H9 (cell line): ENCODE data around the gene TRIO. TPM values are rescaled to one million over a fixed set of nuclear protein-coding genes. Genes with fewer than 3 reads are reported as not detected.

Source experiments
- DNase-seq: peaks from one replicate; pipeline ENCODE4 v3.0.0-alpha.2; 2017
- H2AFZ ChIP-seq: one replicate; pipeline ENCODE4 v1.6.1; 2013; ENCODE audit warnings: mild to moderate bottlenecking, low read length, control low read depth, moderate library complexity
- H2AK5ac ChIP-seq: 2 replicates; pipeline ENCODE4 v1.6.1; 2013; ENCODE audit warnings: low read length, control low read depth, mixed read lengths; ENCODE audit not compliant: insufficient read length
- H2BK120ac ChIP-seq: one replicate; pipeline ENCODE4 v1.6.1; 2013; ENCODE audit warnings: low read depth, mild to moderate bottlenecking, low read length, control low read depth, inconsistent platforms; ENCODE audit not compliant: poor library complexity, severe bottlenecking
- H2BK12ac ChIP-seq: 2 replicates; pipeline ENCODE4 v1.6.1; 2013; ENCODE audit warnings: low read length, control low read depth, mixed read lengths, low read depth; ENCODE audit not compliant: insufficient read length
- H2BK15ac ChIP-seq: 2 replicates; pipeline ENCODE4 v1.6.1; 2013; ENCODE audit warnings: low read depth, low read length, control low read depth
- H2BK20ac ChIP-seq: one replicate; pipeline ENCODE4 v1.6.1; 2013; ENCODE audit warnings: low read depth, mild to moderate bottlenecking, low read length, control low read depth, inconsistent platforms; ENCODE audit not compliant: poor library complexity, severe bottlenecking
- H2BK5ac ChIP-seq: 2 replicates; pipeline ENCODE4 v1.6.1; 2013; ENCODE audit warnings: low read length, control low read depth, mixed read lengths; ENCODE audit not compliant: insufficient read length
- H3K14ac ChIP-seq: 2 replicates; pipeline ENCODE4 v1.6.1; 2013; ENCODE audit warnings: low read length, control low read depth; ENCODE audit not compliant: insufficient read depth
- H3K18ac ChIP-seq: 2 replicates; pipeline ENCODE4 v1.6.1; 2013; ENCODE audit warnings: low read depth, mild to moderate bottlenecking, mixed read lengths, low read length, control low read depth; ENCODE audit not compliant: insufficient read length
- H3K23ac ChIP-seq: 2 replicates; pipeline ENCODE4 v1.6.1; 2013; ENCODE audit warnings: low read length, control low read depth, mixed read lengths, low read depth; ENCODE audit not compliant: insufficient read length
- H3K23me2 ChIP-seq: 2 replicates; pipeline ENCODE4 v1.6.1; 2013; ENCODE audit warnings: low read depth, mild to moderate bottlenecking, mixed read lengths, low read length, control low read depth; ENCODE audit not compliant: insufficient read length, poor library complexity, severe bottlenecking
- H3K27ac ChIP-seq: 2 replicates; pipeline ENCODE4 v1.5.1; 2013; ENCODE audit warnings: low read length, control low read depth, mixed read lengths, low read depth; ENCODE audit not compliant: insufficient read length
- H3K27me3 ChIP-seq: 2 replicates; pipeline ENCODE4 v1.6.1; 2013; ENCODE audit warnings: low read length, control low read depth, inconsistent platforms; ENCODE audit not compliant: insufficient read depth
- H3K4ac ChIP-seq: 2 replicates; pipeline ENCODE4 v1.6.1; 2013; ENCODE audit warnings: low read depth, mild to moderate bottlenecking, control low read depth, inconsistent platforms, low read length, moderate library complexity
- H3K4me1 ChIP-seq: 2 replicates; pipeline ENCODE4 v1.6.1; 2013; ENCODE audit warnings: low read length, control low read depth, inconsistent platforms; ENCODE audit not compliant: insufficient read depth
- H3K4me2 ChIP-seq: 2 replicates; pipeline ENCODE4 v1.6.1; 2013; ENCODE audit warnings: low read length, control low read depth, mixed read lengths; ENCODE audit not compliant: insufficient read length, insufficient read depth
- H3K56ac ChIP-seq: 2 replicates; pipeline ENCODE4 v1.6.1; 2013; ENCODE audit warnings: low read depth, mild to moderate bottlenecking, mixed read lengths, low read length, control low read depth; ENCODE audit not compliant: insufficient read length
- H3K79me1 ChIP-seq: 2 replicates; pipeline ENCODE4 v1.6.1; 2013; ENCODE audit warnings: low read depth, mild to moderate bottlenecking, moderate library complexity, low read length, control low read depth, inconsistent platforms; ENCODE audit not compliant: insufficient read depth, poor library complexity, severe bottlenecking
- H3K79me2 ChIP-seq: 2 replicates; pipeline ENCODE4 v1.6.1; 2013; ENCODE audit warnings: low read length, control low read depth, inconsistent platforms; ENCODE audit not compliant: insufficient read depth
- H3K9ac ChIP-seq: 2 replicates; pipeline ENCODE4 v1.6.1; 2013; ENCODE audit warnings: low read length, control low read depth, mixed read lengths; ENCODE audit not compliant: insufficient read length; ENCODE audit errors: extremely low read depth
- H3K9me3 ChIP-seq: one replicate; pipeline ENCODE4 v1.6.1; 2013; ENCODE audit warnings: low read depth, low read length, inconsistent platforms; ENCODE audit not compliant: control insufficient read depth
- H3T11ph ChIP-seq: one replicate; pipeline ENCODE4 v1.6.1; 2013; ENCODE audit warnings: mild to moderate bottlenecking, low read length, control low read depth, inconsistent platforms
- H4K20me1 ChIP-seq: one replicate; pipeline ENCODE4 v1.6.1; 2013; ENCODE audit not compliant: control insufficient read depth, insufficient read length, insufficient read depth
- H4K5ac ChIP-seq: 2 replicates; pipeline ENCODE4 v1.6.1; 2013; ENCODE audit warnings: low read depth, mild to moderate bottlenecking, mixed read lengths, low read length, control low read depth; ENCODE audit not compliant: insufficient read length
- H4K8ac ChIP-seq: replicated peaks from 2 replicates; pipeline ENCODE4 v1.6.1; 2013; ENCODE audit warnings: low read length, control low read depth, mixed read lengths, low read depth; ENCODE audit not compliant: insufficient read length
- H4K91ac ChIP-seq: 2 replicates; pipeline ENCODE4 v1.6.1; 2013; ENCODE audit warnings: low read depth, mild to moderate bottlenecking, moderate library complexity, mixed read lengths, low read length, control low read depth; ENCODE audit not compliant: insufficient read length
- H3K27ac Mint-ChIP-seq, 3 experiments: 2 replicates in 2 of 3; 3 replicates in 1 of 3; pipeline ENCODE4 v1.8.0; 2020 to 2021; ENCODE audit warnings: mixed read lengths in 3 of 3, mild to moderate bottlenecking in 1 of 3, moderate library complexity in 1 of 3
- H3K27me3 Mint-ChIP-seq: 2 replicates; pipeline ENCODE4 v1.8.0; 2021; ENCODE audit warnings: low read depth, mild to moderate bottlenecking, moderate library complexity, mixed read lengths
- H3K36me3 Mint-ChIP-seq, 3 experiments: 2 replicates in 2 of 3; 3 replicates in 1 of 3; pipeline ENCODE4 v1.8.0; 2020 to 2021; ENCODE audit warnings: low read depth in 3 of 3, mixed read lengths in 3 of 3; ENCODE audit not compliant: insufficient read depth in 1 of 3
- H3K4me1 Mint-ChIP-seq, 2 experiments: 2 replicates each; pipeline ENCODE4 v1.8.0; 2020; ENCODE audit warnings: mixed read lengths in 2 of 2
- H3K4me3 Mint-ChIP-seq, 2 experiments: 2 replicates in 1 of 2; 3 replicates in 1 of 2; pipeline ENCODE4 v1.8.0; 2020 to 2021; ENCODE audit warnings: mild to moderate bottlenecking in 2 of 2, mixed read lengths in 2 of 2, moderate library complexity in 1 of 2
- H3K9me3 Mint-ChIP-seq, 2 experiments: 2 replicates in 1 of 2; 3 replicates in 1 of 2; pipeline ENCODE4 v1.8.0; 2020; ENCODE audit warnings: mild to moderate bottlenecking in 2 of 2, mixed read lengths in 2 of 2, moderate library complexity in 1 of 2
- WGBS: extraction: QIAGEN DNeasy Blood & Tissue Kit; methylation state at CpG from one replicate; pipeline ENCODE4 v1.1.7; 2013; ENCODE audit warnings: missing lambda C conversion rate, low lambda C conversion rate, mixed read lengths; ENCODE audit not compliant: insufficient read length; ENCODE audit errors: extremely low coverage; 5-methylcytosine and 5-hydroxymethylcytosine counted together
- total RNA-seq: library from RNA; stranded (reverse); gene quantifications from 2 replicates; pipeline ENCODE4 v1.2.1, GENCODE V29; 2021
- TF ChIP-seq, protein P1 (sequence below): fragments of 200-600 bp; sonication (generic); conservative IDR thresholded peaks from 3 replicates; pipeline ENCODE4 v1.8.0; 2021; ENCODE audit warnings: antibody characterized with exemption, mild to moderate bottlenecking

Gene TRIO
- total RNA-seq, 1 experiment from 2014 or later: 87.8 TPM

- Histone ChIP-seq H4K20me1 (no peaks in the 10 kb centered on the region), H4K8ac (no peak overlapping the region), H3K27me3 (no peaks in the 10 kb centered on the region), H3K9me3 (no peaks in the 10 kb centered on the region), H2BK15ac (no peak overlapping the region), H3K4me1 (no peaks in the 10 kb centered on the region), H2BK5ac (no peak overlapping the region), H4K91ac (no peak overlapping the region), H2BK12ac (no peak overlapping the region), H3K23ac (no peak overlapping the region), H3K14ac (no peak overlapping the region), H2AK5ac (no peak overlapping the region), H3K79me2 (no peaks in the 10 kb centered on the region), H3K27ac (no peak overlapping the region), H4K5ac (no peak overlapping the region), H3K79me1 (no peaks in the 10 kb centered on the region), H3K4me2 (no peak overlapping the region), H3K23me2 (no peaks in the 10 kb centered on the region), H2AFZ (no peak overlapping the region), H3K4ac (no peak overlapping the region), H3K18ac (no peak overlapping the region), H3K56ac (no peak overlapping the region), H2BK20ac (no peak overlapping the region), H3K9ac (no peak overlapping the region), H2BK120ac (no peak overlapping the region), H3T11ph (no peak overlapping the region)
- Mint-ChIP-seq H3K27me3 (no peaks in the 10 kb centered on the region), H3K4me1 (no peaks in the 10 kb centered on the region), H3K4me3 (no peak overlapping the region), H3K36me3 (peaks cover 17 to 72% (median 66%) of the 10 kb centered on the region in 3 experiments; a peak in 6 of 7 replicates), H3K27ac (no peak overlapping the region), H3K9me3 (no peaks in the 10 kb centered on the region)
- WGBS: no CpG with 5 or more reads among the region's 5 CpGs
- DNase-seq: no peak
- TF ChIP-seq, protein P1, sequence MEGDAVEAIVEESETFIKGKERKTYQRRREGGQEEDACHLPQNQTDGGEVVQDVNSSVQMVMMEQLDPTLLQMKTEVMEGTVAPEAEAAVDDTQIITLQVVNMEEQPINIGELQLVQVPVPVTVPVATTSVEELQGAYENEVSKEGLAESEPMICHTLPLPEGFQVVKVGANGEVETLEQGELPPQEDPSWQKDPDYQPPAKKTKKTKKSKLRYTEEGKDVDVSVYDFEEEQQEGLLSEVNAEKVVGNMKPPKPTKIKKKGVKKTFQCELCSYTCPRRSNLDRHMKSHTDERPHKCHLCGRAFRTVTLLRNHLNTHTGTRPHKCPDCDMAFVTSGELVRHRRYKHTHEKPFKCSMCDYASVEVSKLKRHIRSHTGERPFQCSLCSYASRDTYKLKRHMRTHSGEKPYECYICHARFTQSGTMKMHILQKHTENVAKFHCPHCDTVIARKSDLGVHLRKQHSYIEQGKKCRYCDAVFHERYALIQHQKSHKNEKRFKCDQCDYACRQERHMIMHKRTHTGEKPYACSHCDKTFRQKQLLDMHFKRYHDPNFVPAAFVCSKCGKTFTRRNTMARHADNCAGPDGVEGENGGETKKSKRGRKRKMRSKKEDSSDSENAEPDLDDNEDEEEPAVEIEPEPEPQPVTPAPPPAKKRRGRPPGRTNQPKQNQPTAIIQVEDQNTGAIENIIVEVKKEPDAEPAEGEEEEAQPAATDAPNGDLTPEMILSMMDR: no peak
These were observed 338.9 kb downstream of the TRIO start for GRCh38 chr5:14482085-14482484.
